GM18870 (cell line): Measurements from ENCODE around the gene UGT3A2.

Source experiments
- ATAC-seq: cut with Tn5 transposase; IDR thresholded peaks from one replicate; pipeline ENCODE4 v1.9.1; 2021; ENCODE audit warnings: moderate library complexity; ENCODE audit not compliant: unreplicated experiment

The UGT3A2 gene, protein sequence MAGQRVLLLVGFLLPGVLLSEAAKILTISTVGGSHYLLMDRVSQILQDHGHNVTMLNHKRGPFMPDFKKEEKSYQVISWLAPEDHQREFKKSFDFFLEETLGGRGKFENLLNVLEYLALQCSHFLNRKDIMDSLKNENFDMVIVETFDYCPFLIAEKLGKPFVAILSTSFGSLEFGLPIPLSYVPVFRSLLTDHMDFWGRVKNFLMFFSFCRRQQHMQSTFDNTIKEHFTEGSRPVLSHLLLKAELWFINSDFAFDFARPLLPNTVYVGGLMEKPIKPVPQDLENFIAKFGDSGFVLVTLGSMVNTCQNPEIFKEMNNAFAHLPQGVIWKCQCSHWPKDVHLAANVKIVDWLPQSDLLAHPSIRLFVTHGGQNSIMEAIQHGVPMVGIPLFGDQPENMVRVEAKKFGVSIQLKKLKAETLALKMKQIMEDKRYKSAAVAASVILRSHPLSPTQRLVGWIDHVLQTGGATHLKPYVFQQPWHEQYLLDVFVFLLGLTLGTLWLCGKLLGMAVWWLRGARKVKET

GRCh38 chr5:36066540-36067210, at the start of gene UGT3A2:
Gene UGT3A2 (minus strand): TSS chr5:36066882. CDS start chr5:36066789, 93 bp downstream.
- no peak for ATAC-seq

GRCh38 chr5:36111238-36111637, 44.6 kb upstream of the UGT3A2 start:
- no peak for ATAC-seq

GRCh38 chr5:36108758-36109460, 42.2 kb upstream of the UGT3A2 start:
- ATAC-seq: no peak

- ATAC-seq: no peak
Observed at GRCh38 chr5:36105819-36106218, 39.1 kb upstream of the UGT3A2 start.

DNA sequence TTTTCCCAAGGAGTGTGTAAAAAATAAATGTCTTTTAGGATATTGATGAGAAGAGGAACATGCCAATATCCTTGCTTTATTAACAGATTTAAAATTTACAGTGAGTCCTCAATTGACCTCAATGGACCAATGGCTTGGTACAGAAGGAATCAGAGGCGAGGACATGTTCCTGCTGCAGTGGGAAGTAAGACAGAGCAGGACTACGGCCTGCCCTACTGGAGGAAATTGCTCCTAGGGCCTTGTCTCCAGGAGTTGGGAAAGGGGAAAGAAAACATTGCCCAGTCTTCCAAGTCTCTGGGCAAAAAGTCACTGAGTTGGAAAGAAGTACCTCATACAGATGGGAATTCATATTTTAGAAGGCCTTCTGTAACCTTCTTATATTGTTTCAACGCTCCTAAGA, 33.1 kb upstream of the UGT3A2 start:
- no peak for ATAC-seq

DNA sequence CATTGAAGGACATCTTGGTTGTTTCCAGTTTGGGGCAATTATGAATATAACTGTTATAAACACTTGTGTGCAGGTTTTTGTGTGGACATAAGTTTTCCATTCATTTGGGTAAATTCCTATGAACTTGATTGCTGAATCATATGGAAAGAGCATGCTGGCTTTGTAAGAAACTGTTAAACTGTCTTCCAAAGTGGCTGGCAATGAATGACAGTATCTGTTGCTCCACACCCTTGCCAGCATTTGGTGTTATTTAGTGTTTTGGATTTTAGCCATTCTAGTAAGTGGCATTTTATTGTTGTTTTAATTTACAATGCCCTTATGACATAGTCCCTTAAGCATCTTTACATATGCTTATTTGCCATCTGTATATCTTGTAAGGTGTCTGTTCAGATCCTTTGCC, 29.8 kb upstream of the UGT3A2 start:
- no peak for ATAC-seq

- peak; percentile 80 for ATAC-seq
Observed at GRCh38 chr5:36089989-36090388, 23.3 kb upstream of the UGT3A2 start.

GRCh38 chr5:36079200-36079781, 12.6 kb upstream of the UGT3A2 start:
- peak; percentile 97 for ATAC-seq

- ATAC-seq: no peak
Observed at GRCh38 chr5:36078430-36078829, 11.7 kb upstream of the UGT3A2 start.

GRCh38 chr5:36073595-36074216, 7.0 kb upstream of the UGT3A2 start:
- ATAC-seq: peak; percentile 73

DNA sequence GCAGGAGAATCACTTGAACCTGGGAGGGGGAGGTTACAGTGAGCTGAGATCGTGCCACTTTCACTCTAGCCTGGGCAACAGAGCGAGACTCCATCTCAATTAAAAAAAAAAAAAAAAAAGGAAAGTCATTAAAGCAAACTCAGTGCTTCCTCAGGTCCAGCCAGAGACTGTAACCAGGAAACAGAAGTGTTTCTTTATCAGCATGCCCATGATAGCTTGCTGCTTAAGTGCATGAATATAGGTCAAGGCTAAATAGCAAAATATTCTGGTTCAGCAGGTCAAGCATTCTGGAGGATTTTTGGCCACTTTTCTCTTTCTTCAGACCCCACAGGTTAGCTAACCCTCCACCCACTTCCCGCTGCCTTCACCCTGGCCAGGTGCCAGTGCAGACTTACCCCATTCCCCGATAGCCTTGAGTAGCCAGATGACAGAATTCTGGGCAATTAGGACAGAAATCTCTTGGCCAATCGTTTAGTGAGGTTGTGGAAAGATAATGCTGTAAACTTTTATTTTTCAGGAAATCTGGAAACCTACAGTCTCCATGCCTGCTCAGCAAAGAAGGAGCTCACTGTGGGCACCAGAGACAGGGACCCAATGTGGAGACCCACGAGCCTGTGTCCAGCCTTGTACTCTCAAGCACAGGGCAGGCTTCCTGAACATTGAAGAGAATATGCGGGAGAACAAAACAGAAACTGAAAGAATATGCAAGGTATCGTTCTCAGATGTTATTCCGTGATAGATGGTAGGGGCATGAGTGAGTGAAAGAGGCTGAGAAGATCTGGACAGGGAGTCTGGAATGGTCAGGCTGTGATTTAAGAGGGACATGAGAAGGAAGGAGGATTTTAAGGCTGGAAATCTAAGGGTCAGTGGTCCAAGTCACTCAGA, 4.2 kb upstream of the UGT3A2 start:
- ATAC-seq: peak; percentile 93

DNA sequence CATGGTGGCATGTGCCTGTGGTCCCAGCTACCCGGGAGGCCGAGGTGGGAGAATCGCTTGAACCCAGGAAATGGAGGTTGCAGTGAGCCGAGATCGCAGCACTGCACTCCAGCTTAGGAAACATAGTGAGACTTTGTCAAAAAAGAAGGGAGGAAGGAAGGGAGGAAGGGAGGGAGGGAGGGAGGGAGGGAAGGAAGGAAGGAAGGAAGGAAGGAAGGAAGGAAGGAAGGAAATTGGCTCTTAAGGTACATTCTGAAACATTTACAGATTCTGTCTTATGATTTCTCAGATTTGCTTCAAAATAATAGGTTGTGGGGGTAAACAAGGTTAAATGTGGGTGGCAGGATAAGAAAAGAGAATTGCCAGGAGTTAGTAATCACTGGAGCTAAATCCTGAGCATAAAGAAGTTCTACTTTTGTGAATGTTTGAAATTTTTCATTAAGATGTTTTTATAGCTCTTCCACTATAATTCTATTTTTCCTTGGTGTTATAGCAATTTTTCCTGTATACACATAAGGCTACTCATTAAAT, 2.1 kb upstream of the UGT3A2 start:
- no peak for ATAC-seq

GRCh38 chr5:36066001-36066539, 612 bp downstream of the UGT3A2 start:
- ATAC-seq: no peak

DNA sequence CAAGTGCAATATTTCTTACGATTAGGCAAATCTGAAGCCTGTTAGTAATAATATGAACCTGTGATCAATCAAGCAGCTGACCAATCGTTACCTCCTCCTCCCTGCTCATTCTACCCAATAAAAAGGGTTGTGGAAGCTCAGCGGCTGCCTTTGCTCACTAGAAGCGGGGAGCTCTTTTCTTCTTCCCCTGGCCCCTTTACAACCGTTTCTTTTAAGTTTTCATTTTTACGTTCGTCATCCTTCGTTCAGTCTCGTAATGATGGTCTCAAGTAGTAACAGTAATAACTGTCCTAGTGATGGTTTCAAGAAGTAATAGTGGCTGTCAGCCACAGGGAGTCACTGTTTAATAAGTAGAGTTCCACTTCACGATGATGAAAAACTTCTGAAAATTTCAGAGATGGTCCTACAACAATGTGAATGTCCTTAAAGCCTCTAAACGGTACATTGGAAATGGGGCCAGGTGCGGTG, 6.2 kb downstream of the UGT3A2 start:
- ATAC-seq: no peak

- no peak for ATAC-seq
Observed at GRCh38 chr5:36059571-36060419, 6.9 kb downstream of the UGT3A2 start.

GRCh38 chr5:36058776-36059175, 7.9 kb downstream of the UGT3A2 start:
- no peak for ATAC-seq

GRCh38 chr5:36057386-36057785, 9.3 kb downstream of the UGT3A2 start:
- no peak for ATAC-seq

DNA sequence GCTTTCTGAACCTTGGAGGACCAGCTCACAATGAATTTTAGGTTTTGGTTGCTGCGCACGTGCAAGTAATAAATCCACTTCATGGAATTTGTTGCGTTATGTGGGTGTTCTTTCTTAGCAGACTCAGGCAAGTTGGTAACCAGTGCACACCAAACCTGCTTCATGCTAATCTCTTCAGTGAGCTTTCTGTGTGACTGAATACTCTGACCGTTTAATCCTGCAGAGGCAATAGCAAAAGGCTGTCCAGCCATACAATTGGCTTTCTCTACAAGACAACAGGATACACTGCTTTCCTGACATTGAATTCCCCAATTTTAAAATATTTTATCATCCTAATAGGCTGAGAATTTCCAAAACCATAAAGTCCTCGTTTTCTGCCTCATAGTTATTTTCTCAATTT, 10.3 kb downstream of the UGT3A2 start:
- no peak for ATAC-seq
